GM21825 (cell line): ENCODE results near the gene SCIMP.
"Not testable (repeated sequence)": the region's sequence is repeated elsewhere in the genome, so short reads cannot be mapped to it uniquely, and the experiment has no call there.

Experiments
- ATAC-seq: cut with Tn5 transposase; IDR thresholded peaks from one replicate; pipeline ENCODE4 v1.9.1; 2021; ENCODE audit warnings: mild to moderate bottlenecking, moderate library complexity; ENCODE audit not compliant: unreplicated experiment

The SCIMP gene

GRCh38 chr17:5238333-5238732 lies 3.7 kb upstream of the SCIMP start:
- no peak for ATAC-seq

GRCh38 chr17:5237541-5238016 lies 2.9 kb upstream of the SCIMP start:
- ATAC-seq: no peak

GRCh38 chr17:5236938-5237540 lies 2.4 kb upstream of the SCIMP start:
- no peak for ATAC-seq

- ATAC-seq: not testable (repeated sequence)
Measured at GRCh38 chr17:5233492-5233891, 1.2 kb downstream of the SCIMP start.

- no peak for ATAC-seq
Measured at GRCh38 chr17:5226940-5227878, 7.5 kb downstream of the SCIMP start.

- peak; percentile 34 for ATAC-seq
Measured at GRCh38 chr17:5225668-5226457, 8.8 kb downstream of the SCIMP start.

- not testable (repeated sequence) for ATAC-seq
Measured at GRCh38 chr17:5221912-5222311, 12.7 kb downstream of the SCIMP start.

GRCh38 chr17:5220074-5220473 lies 14.6 kb downstream of the SCIMP start:
- no peak for ATAC-seq

GRCh38 chr17:5219536-5219935 lies 15.1 kb downstream of the SCIMP start:
- ATAC-seq: no peak

GRCh38 chr17:5217562-5217961 lies 17.1 kb downstream of the SCIMP start:
- not testable (repeated sequence) for ATAC-seq

- no peak for ATAC-seq
Measured at GRCh38 chr17:5211458-5211857, 23.2 kb downstream of the SCIMP start.

GRCh38 chr17:5210614-5211252 lies 23.9 kb downstream of the SCIMP start:
- no peak for ATAC-seq

- ATAC-seq: no peak
Measured at GRCh38 chr17:5210091-5210490, 24.6 kb downstream of the SCIMP start.

- ATAC-seq: no peak
Measured at GRCh38 chr17:5209396-5209795, 25.3 kb downstream of the SCIMP start.

- ATAC-seq: no peak
Measured at GRCh38 chr17:5203908-5204294, 30.8 kb downstream of the SCIMP start.

GRCh38 chr17:5203178-5203907 lies 31.3 kb downstream of the SCIMP start:
- no peak for ATAC-seq

- no peak for ATAC-seq
Measured at GRCh38 chr17:5201011-5201410, 33.6 kb downstream of the SCIMP start.

- no peak for ATAC-seq
Measured at GRCh38 chr17:5200360-5200759, 34.3 kb downstream of the SCIMP start.

- ATAC-seq: no peak
Measured at GRCh38 chr17:5198472-5198871, 36.2 kb downstream of the SCIMP start.

- no peak for ATAC-seq
Measured at GRCh38 chr17:5194346-5194745, 40.3 kb downstream of the SCIMP start.
